SU-DHL-6 (cell line): Measurements from ENCODE around the gene PRSS56.

Source experiments
- H2AFZ ChIP-seq: fragments of 200-600 bp; sonication (generic); 2 replicates; pipeline ENCODE4 v1.6.1; 2014; ENCODE audit warnings: low read depth, mild to moderate bottlenecking, moderate library complexity, mixed read lengths, antibody characterized with exemption, low read length; ENCODE audit not compliant: severe bottlenecking
- H3F3A ChIP-seq: fragments of 200-600 bp; shearing (Covaris generic); 2 replicates; pipeline ENCODE4 v1.6.0; 2016; ENCODE audit warnings: antibody characterized with exemption, mild to moderate bottlenecking; ENCODE audit not compliant: insufficient read depth
- H3K27ac ChIP-seq: fragments of 200-600 bp; sonication (generic); 2 replicates; pipeline ENCODE4 v1.5.1; 2016; ENCODE audit warnings: low read depth, mild to moderate bottlenecking, low read length, moderate library complexity, mixed read lengths
- H3K27me3 ChIP-seq: fragments of 200-600 bp; sonication (generic), shearing (Covaris generic); 2 replicates; pipeline ENCODE4 v1.6.0; 2014; ENCODE audit warnings: mild to moderate bottlenecking, low read length
- H3K36me3 ChIP-seq: fragments of 200-600 bp; sonication (generic); 2 replicates; pipeline ENCODE4 v1.6.1; 2014; ENCODE audit warnings: mild to moderate bottlenecking, low read length, mixed read lengths
- H3K4me2 ChIP-seq: fragments of 300-600, 200-600 bp; shearing (Covaris generic), sonication (generic); 2 replicates; pipeline ENCODE4 v1.6.0; 2014; ENCODE audit warnings: low read length, low read depth, mild to moderate bottlenecking; ENCODE audit not compliant: poor library complexity, severe bottlenecking
- H3K4me3 ChIP-seq: fragments of 200-600 bp; sonication (generic); 2 replicates; pipeline ENCODE4 v1.5.1; 2014; ENCODE audit warnings: antibody characterized with exemption, low read length, mild to moderate bottlenecking, mixed read lengths; ENCODE audit not compliant: insufficient read depth, poor library complexity, severe bottlenecking
- H3K79me2 ChIP-seq: fragments of 200-600 bp; sonication (generic); 2 replicates; pipeline ENCODE4 v1.6.1; 2014; ENCODE audit warnings: mild to moderate bottlenecking, low read length, moderate library complexity; ENCODE audit not compliant: insufficient read depth
- H3K9ac ChIP-seq: fragments of 200-600 bp; sonication (generic); 2 replicates; pipeline ENCODE4 v1.7.0; 2014; ENCODE audit warnings: mild to moderate bottlenecking, low read length
- H3K9me2 ChIP-seq: fragments of 200-600 bp; sonication (generic); replicated peaks from 2 replicates; pipeline ENCODE4 v1.6.1; 2014; ENCODE audit warnings: low read length; ENCODE audit not compliant: insufficient read depth
- H3K9me3 ChIP-seq: fragments of 200-600 bp; sonication (generic); 2 replicates; pipeline ENCODE4 v1.6.1; 2014; ENCODE audit warnings: low read length, mixed read lengths; ENCODE audit not compliant: insufficient read depth
- H4K20me1 ChIP-seq: fragments of 200-600 bp; sonication (generic); 2 replicates; pipeline ENCODE4 v1.6.1; 2014; ENCODE audit warnings: low read depth, mild to moderate bottlenecking, antibody characterized with exemption, low read length, moderate library complexity, mixed read lengths
- EZH2phosphoT487 ChIP-seq: fragments of 200-600 bp; sonication (generic), shearing (Covaris generic); conservative IDR thresholded peaks from 2 replicates; pipeline ENCODE4 v1.6.1; 2018; ENCODE audit warnings: mild to moderate bottlenecking, antibody characterized with exemption, low read length, moderate library complexity, mixed read lengths
- TF ChIP-seq, protein P1 (sequence below): fragments of 200-600 bp; sonication (generic); IDR thresholded peaks from one replicate; pipeline ENCODE4 v1.5.1; 2017; ENCODE audit warnings: antibody characterized with exemption, mild to moderate bottlenecking, low read length, moderate library complexity; ENCODE audit not compliant: insufficient read depth, poor library complexity, severe bottlenecking

The PRSS56 gene

DNA sequence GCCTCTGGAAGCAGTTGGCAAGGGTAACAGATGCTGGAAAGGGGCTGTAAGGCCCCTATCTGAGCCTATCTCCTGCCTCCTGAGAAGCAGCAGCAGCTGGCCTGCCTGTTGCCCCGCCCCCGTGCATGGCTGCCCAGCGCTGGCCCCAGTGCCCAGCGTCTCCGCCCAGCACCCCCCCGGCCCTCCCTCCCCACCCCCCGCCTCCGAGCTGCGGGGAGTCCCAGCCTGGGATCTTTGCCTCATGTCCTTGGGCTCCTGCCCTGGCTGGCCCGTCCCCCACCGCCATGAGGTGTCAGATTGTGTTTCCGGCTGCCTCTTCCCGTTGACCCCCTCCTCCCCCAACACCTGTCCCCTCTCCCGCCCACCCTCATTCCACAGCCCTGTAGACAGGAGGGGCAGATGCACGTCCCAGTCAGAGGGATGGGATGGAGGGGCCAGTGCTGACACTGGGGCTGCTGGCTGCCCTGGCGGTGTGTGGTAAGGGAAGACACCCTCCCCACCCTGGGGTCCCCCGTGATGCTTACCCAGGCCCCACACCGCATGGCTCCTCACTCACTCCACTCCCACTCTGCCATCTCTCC, 5.7 kb downstream of the PRSS56 start, which contains the start of gene CHRND:
TSS of gene CHRND (plus strand) at position 370 of the 581 bp plus-strand sequence. CDS start at position 426, 56 bp downstream.
- H3K27me3 ChIP-seq: no peaks in the 10 kb centered on the region

DNA sequence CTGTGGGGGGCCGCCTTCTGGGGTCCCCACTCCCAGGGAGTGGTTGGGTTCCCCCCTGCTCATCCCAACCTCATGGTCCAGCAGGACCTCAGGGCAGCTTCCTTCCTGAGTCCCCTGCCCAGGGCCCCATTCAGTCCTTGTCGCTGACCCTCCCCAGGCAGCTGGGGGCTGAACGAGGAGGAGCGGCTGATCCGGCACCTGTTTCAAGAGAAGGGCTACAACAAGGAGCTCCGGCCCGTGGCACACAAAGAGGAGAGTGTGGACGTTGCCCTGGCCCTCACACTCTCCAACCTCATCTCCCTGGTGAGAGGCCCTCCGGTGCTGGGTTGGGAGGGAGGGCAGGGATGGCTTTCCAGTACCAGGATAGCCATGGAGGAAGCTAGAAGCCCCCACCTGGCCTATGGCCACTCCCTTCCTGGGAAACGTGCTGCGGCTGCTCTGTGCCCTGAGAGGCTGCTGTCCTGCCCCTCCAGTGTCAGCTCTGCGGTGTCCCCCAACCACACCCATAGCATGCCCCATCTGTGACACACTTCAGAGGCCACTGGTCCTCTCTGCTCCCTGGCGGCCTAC, 6.3 kb downstream of the PRSS56 start:
- no peak overlapping the region for H3K27ac ChIP-seq

More for the DNA sequence above, 5.7 kb downstream of the PRSS56 start, which contains the start of gene CHRND:
- Histone ChIP-seq H3K9ac (no peak within 1 kb of the TSS), H3K4me3 (no peak within 1 kb of the TSS), H3F3A (no peaks in the 10 kb centered on the region), H3K9me2 (no peaks in the 10 kb centered on the region), H2AFZ (no peak within 1 kb of the TSS), H4K20me1 (no peaks in the 10 kb centered on the region), H3K9me3 (no peaks in the 10 kb centered on the region), H3K27ac (no peak within 1 kb of the TSS), H3K4me2 (no peak within 1 kb of the TSS), H3K36me3 (no peaks in the 10 kb centered on the region), H3K79me2 (no peaks in the 10 kb centered on the region)
- TF ChIP-seq EZH2phosphoT487: no peak
- TF ChIP-seq, protein P1, sequence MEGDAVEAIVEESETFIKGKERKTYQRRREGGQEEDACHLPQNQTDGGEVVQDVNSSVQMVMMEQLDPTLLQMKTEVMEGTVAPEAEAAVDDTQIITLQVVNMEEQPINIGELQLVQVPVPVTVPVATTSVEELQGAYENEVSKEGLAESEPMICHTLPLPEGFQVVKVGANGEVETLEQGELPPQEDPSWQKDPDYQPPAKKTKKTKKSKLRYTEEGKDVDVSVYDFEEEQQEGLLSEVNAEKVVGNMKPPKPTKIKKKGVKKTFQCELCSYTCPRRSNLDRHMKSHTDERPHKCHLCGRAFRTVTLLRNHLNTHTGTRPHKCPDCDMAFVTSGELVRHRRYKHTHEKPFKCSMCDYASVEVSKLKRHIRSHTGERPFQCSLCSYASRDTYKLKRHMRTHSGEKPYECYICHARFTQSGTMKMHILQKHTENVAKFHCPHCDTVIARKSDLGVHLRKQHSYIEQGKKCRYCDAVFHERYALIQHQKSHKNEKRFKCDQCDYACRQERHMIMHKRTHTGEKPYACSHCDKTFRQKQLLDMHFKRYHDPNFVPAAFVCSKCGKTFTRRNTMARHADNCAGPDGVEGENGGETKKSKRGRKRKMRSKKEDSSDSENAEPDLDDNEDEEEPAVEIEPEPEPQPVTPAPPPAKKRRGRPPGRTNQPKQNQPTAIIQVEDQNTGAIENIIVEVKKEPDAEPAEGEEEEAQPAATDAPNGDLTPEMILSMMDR: no peak

DNA sequence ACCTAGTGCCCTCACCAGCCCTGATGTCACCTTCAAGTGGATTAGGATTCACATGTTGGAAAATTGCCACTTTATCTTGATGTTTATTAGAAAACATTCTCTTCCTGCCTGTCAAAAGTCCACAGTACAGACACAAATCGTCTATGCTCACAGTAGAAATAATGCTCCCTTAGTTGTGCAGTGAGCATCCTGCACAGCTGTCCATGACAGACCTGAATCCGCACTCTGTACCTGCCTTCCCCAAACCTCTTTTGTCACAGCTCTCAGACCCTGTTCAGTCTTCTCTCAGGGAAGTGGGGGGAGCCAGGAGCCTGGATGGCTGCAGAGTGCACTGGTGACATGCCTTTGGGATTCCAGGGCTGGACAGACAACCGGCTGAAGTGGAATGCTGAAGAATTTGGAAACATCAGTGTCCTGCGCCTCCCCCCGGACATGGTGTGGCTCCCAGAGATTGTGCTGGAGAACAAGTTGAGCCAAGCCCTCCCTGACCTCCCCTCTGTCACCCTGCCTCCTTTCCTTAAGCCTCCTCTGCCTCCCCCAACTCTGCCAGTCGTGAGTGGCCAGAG, 7.8 kb downstream of the PRSS56 start:
- Histone ChIP-seq H3F3A (no peaks in the 10 kb centered on the region), H3K79me2 (no peaks in the 10 kb centered on the region), H3K9me2 (no peaks in the 10 kb centered on the region), H3K36me3 (no peaks in the 10 kb centered on the region), H3K27ac (no peak overlapping the region), H3K4me3 (no peak overlapping the region), H3K4me2 (no peak overlapping the region), H2AFZ (no peak overlapping the region), H4K20me1 (no peaks in the 10 kb centered on the region), H3K27me3 (no peaks in the 10 kb centered on the region), H3K9me3 (no peaks in the 10 kb centered on the region), H3K9ac (no peak overlapping the region)
- TF ChIP-seq, protein P1: no peak

More for the DNA sequence above, 6.3 kb downstream of the PRSS56 start:
- Histone ChIP-seq H3K9me2 (no peaks in the 10 kb centered on the region), H3K4me2 (no peak overlapping the region), H4K20me1 (no peaks in the 10 kb centered on the region), H3K9me3 (no peaks in the 10 kb centered on the region), H3K9ac (no peak overlapping the region), H3K79me2 (no peaks in the 10 kb centered on the region), H3K4me3 (no peak overlapping the region), H2AFZ (no peak overlapping the region), H3K36me3 (no peaks in the 10 kb centered on the region), H3K27me3 (no peaks in the 10 kb centered on the region), H3F3A (no peaks in the 10 kb centered on the region)
- TF ChIP-seq, protein P1: no peak
- TF ChIP-seq EZH2phosphoT487: no peak
